K562 (cell line): ENCODE results near the gene MT1HL1. TPM values are rescaled to one million over a fixed set of nuclear protein-coding genes. Genes with fewer than 3 reads are reported as not detected.

Source experiments
- ATAC-seq: fragments of 200-7000 bp; cut with Tn5 transposase; 3 replicates; pipeline ENCODE4 v1.9.1; 2020; ENCODE audit warnings: moderate library complexity
- BruUV-seq: library from RNA; stranded (reverse); fragments of 400-500 nt; replicated peaks from 2 replicates; lab custom pipeline; 2021; lab: Mats Ljungman, UMichigan
- CTCF ChIA-PET: fragments of 300-600 bp; formaldehyde crosslinking; extraction: SDS; loops from one replicate; lab custom pipeline; 2021; ENCODE audit warnings: low intra/inter-chr PET ratio; lab: Yijun Ruan, JAX
- POLR2A ChIA-PET: fragments of 300-600, 350-650 bp; sonication (Branson Sonifier 250); formaldehyde crosslinking; extraction: SDS; loops from one replicate; lab custom pipeline; 2021; ENCODE audit warnings: antibody characterized with exemption, inconsistent platforms; lab: Yijun Ruan, JAX
- DNase-seq, 4 experiments: peaks; one replicate each; pipeline versions ENCODE4 v3.0.0 to v3.0.0-alpha.2; 2011 to 2018; ENCODE audit warnings: low spot score in 3 of 4, mixed read lengths in 3 of 4; ENCODE audit errors: extremely low read depth in 1 of 4
- FAIRE-seq: peaks from 2 replicates; lab custom pipeline; 2011; peaks lifted over from hg19 to GRCh38; lab: Jason Lieb, UNC
- H2AFZ ChIP-seq: 2 replicates; pipeline ENCODE4 v1.6.0; 2011; ENCODE audit warnings: low read depth, low read length, control low read depth, inconsistent platforms
- H3K27ac ChIP-seq: fragments of 200-600 bp; 3 replicates; pipeline ENCODE4 v1.8.0; 2011; ENCODE audit warnings: low read depth, mild to moderate bottlenecking, control low read depth, inconsistent platforms, low read length, moderate library complexity, mixed read lengths; ENCODE audit errors: extremely low read depth
- H3K27me3 ChIP-seq, 2 experiments: fragments of 300-600 bp in 1 of 2; 2 replicates in 1 of 2; 3 replicates in 1 of 2; pipeline versions ENCODE4 v1.6.0 to v1.8.0; 2011; ENCODE audit warnings: inconsistent platforms in 2 of 2, low read length in 2 of 2, mild to moderate bottlenecking in 1 of 2, mixed read lengths in 1 of 2, moderate library complexity in 1 of 2; ENCODE audit not compliant: control insufficient read depth in 2 of 2, insufficient read depth in 2 of 2
- H3K36me3 ChIP-seq: fragments of 300-600 bp; 3 replicates; pipeline ENCODE4 v1.8.0; 2011; ENCODE audit warnings: mild to moderate bottlenecking, low read length, inconsistent platforms; ENCODE audit not compliant: control insufficient read depth, insufficient read depth
- H3K4me1 ChIP-seq, 2 experiments: fragments of 200-600 bp in 1 of 2; replicated peaks in 1 of 2; 2 replicates in 1 of 2; 3 replicates in 1 of 2; pipeline versions ENCODE4 v1.5.1 to v1.8.0; 2011; ENCODE audit warnings: inconsistent platforms in 2 of 2, low read length in 2 of 2, mild to moderate bottlenecking in 1 of 2, mixed read lengths in 1 of 2, moderate library complexity in 1 of 2; ENCODE audit not compliant: control insufficient read depth in 2 of 2, insufficient read depth in 2 of 2
- H3K4me2 ChIP-seq: 2 replicates; pipeline ENCODE4 v1.6.1; 2011; ENCODE audit warnings: low read length, control low read depth, inconsistent platforms, mixed read lengths; ENCODE audit not compliant: insufficient read depth
- H3K4me3 ChIP-seq: fragments of 200-600 bp; sonication (generic), shearing (Covaris generic); 2 replicates; pipeline ENCODE4 v1.5.1; 2016; ENCODE audit warnings: control low read depth, inconsistent platforms
- H3K79me2 ChIP-seq: fragments of 200-600 bp; 3 replicates; pipeline ENCODE4 v1.8.0; 2011; ENCODE audit warnings: low read length, inconsistent platforms; ENCODE audit not compliant: control insufficient read depth, insufficient read depth
- H3K9ac ChIP-seq, 2 experiments: 2 replicates each; pipeline versions ENCODE4 v1.6.0 to v1.6.1; 2011; ENCODE audit warnings: low read depth in 2 of 2, low read length in 2 of 2, control low read depth in 1 of 2, inconsistent platforms in 1 of 2, mild to moderate bottlenecking in 1 of 2, mixed read lengths in 1 of 2; ENCODE audit not compliant: insufficient read depth in 1 of 2
- H3K9me1 ChIP-seq: one replicate; pipeline ENCODE4 v1.6.0; 2011; ENCODE audit warnings: inconsistent platforms, mild to moderate bottlenecking, low read length, moderate library complexity; ENCODE audit not compliant: control insufficient read depth, insufficient read depth
- H3K9me3 ChIP-seq: replicated peaks from 2 replicates; pipeline ENCODE4 v1.5.1; 2011; ENCODE audit warnings: low read depth, low read length, inconsistent platforms; ENCODE audit not compliant: control insufficient read depth, insufficient read depth
- H4K20me1 ChIP-seq: replicated peaks from 2 replicates; pipeline ENCODE4 v1.6.1; 2011; ENCODE audit warnings: low read length, inconsistent platforms, mixed read lengths; ENCODE audit not compliant: control insufficient read depth, insufficient read depth
- STAT5A ChIP-seq: IDR thresholded peaks from 2 replicates; pipeline ENCODE4 v1.6.1; 2012; ENCODE audit warnings: low read length, inconsistent platforms, borderline replicate concordance
- ZNF699 ChIP-seq: fragments of 250-450 bp; sonication (Bioruptor Pico); IDR thresholded peaks from 2 replicates; pipeline ENCODE4 v1.8.0; 2021; ENCODE audit warnings: mild to moderate bottlenecking, moderate library complexity; ENCODE audit not compliant: insufficient replicate concordance
- ZNF766 ChIP-seq: fragments of 200-800 bp; sonication (Bioruptor generic); conservative IDR thresholded peaks from 2 replicates; pipeline ENCODE4 v1.6.1; 2016; ENCODE audit warnings: missing genetic modification characterization, missing compliant biosample characterization
- WGBS: fragments of 100-300 bp; shearing (Covaris generic); methylation state at CpG from one replicate; pipeline ENCODE4 v1.1.6; 2016; ENCODE audit warnings: low coverage, mixed read lengths; ENCODE audit not compliant: insufficient coverage; ENCODE audit errors: missing lambda C conversion rate; 5-methylcytosine and 5-hydroxymethylcytosine counted together
- in situ Hi-C: fragments of 300-500 bp; cut with MboI; formaldehyde crosslinking; loops from 4 replicates; pipeline ENCODE4 v1.15.0; 2018; ENCODE audit warnings: inconsistent platforms, mixed read lengths
- intact Hi-C: fragments of 100-400 bp; cut with micrococcal nuclease; formaldehyde crosslinking; loops from 2 replicates; pipeline ENCODE4 v1.14.2; 2022
- polyA plus RNA-seq, 8 experiments: library from polyadenylated mRNA; depleted of rRNA in 4 of 8; stranded (reverse) in 5 of 8; unstranded in 3 of 8; fragments of >200 nt; fragmentation: Nextera tagmentation in 2 of 8; fragmentation: Illumina TruSeq in 1 of 8; extraction: Ambion mirVana in 2 of 8; extraction: Trizol in 1 of 8; gene quantifications; 2 replicates each; pipeline versions ENCODE4 v1.2.1 to v1.2.3, GENCODE V29; 2011 to 2014; ENCODE audit warnings: inconsistent platforms in 1 of 8, missing spikeins in 1 of 8
- total RNA-seq, 7 experiments: library from RNA; depleted of rRNA in 6 of 7; stranded (reverse); fragments of >200 nt in 6 of 7; fragmentation: Illumina TruSeq in 2 of 7; extraction: Trizol in 2 of 7; gene quantifications; 2 replicates each; pipeline versions ENCODE4 v1.2.1 to v1.2.3, GENCODE V29; 2011 to 2021; ENCODE audit warnings: low replicate concordance in 1 of 7
- TF ChIP-seq, protein P1 (sequence below): IDR thresholded peaks from 2 replicates; pipeline ENCODE4 v1.6.1; 2016; ENCODE audit warnings: missing genetic modification characterization, missing compliant biosample characterization
- TF ChIP-seq, protein P2 (sequence below): fragments of 450-650 bp; IDR thresholded peaks from 2 replicates; pipeline ENCODE4 v1.6.1; 2016; ENCODE audit warnings: antibody characterized with exemption

MT1HL1 gene
- total and polyA plus RNA-seq, 9 of the 15 experiments (the other 6 are each of a cell fraction or from before 2014, with no cell fraction given) = not detected

GRCh38 chr1:237012361-237012760 lies 8.1 kb upstream of the MT1HL1 start:
- H3K27me3 ChIP-seq = peaks cover 2 to 8% of the 10 kb centered on the region in 2 experiments; a peak in 3 of 5 replicates
- BruUV-seq = no TSS peak
- ChIA-PET CTCF (no interaction called here), POLR2A (interaction anchor here (1.0 kb wide), 1 partner anchor 99 kb away, joined by 5 read pairs; no protein-coding TSS in a partner anchor)
- H3K36me3 ChIP-seq = no peaks in the 10 kb centered on the region
- H3K27ac ChIP-seq = peak overlapping the region; percentile 17; the same call in 1 of the 3 replicates
- ATAC-seq = no peak
- no peaks in the 10 kb centered on the region for H3K9me3 ChIP-seq
- H3K9me1 ChIP-seq = no peaks in the 10 kb centered on the region
- no peak overlapping the region for H3K4me3 ChIP-seq
- intact Hi-C loops = no loop called here
- DNase-seq = no peak
- H3K4me1 ChIP-seq = peaks cover 4 to 11% of the 10 kb centered on the region in 2 experiments; a peak in 3 of 5 replicates
- peak overlapping the region; percentile 51; the same call in 1 of the 2 replicates for H2AFZ ChIP-seq
- 16% methylated on average over 5 of the region's 5 CpGs for WGBS
- no peak for FAIRE-seq
- in situ Hi-C loops = no loop called here
- TF ChIP-seq ZNF699 = no peak
- no peak for TF ChIP-seq STAT5A
- TF ChIP-seq, protein P1, sequence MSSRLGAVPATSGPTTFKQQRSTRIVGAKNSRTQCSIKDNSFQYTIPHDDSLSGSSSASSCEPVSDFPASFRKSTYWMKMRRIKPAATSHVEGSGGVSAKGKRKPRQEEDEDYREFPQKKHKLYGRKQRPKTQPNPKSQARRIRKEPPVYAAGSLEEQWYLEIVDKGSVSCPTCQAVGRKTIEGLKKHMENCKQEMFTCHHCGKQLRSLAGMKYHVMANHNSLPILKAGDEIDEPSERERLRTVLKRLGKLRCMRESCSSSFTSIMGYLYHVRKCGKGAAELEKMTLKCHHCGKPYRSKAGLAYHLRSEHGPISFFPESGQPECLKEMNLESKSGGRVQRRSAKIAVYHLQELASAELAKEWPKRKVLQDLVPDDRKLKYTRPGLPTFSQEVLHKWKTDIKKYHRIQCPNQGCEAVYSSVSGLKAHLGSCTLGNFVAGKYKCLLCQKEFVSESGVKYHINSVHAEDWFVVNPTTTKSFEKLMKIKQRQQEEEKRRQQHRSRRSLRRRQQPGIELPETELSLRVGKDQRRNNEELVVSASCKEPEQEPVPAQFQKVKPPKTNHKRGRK (tag) = peak; percentile 74
- TF ChIP-seq, protein P2, sequence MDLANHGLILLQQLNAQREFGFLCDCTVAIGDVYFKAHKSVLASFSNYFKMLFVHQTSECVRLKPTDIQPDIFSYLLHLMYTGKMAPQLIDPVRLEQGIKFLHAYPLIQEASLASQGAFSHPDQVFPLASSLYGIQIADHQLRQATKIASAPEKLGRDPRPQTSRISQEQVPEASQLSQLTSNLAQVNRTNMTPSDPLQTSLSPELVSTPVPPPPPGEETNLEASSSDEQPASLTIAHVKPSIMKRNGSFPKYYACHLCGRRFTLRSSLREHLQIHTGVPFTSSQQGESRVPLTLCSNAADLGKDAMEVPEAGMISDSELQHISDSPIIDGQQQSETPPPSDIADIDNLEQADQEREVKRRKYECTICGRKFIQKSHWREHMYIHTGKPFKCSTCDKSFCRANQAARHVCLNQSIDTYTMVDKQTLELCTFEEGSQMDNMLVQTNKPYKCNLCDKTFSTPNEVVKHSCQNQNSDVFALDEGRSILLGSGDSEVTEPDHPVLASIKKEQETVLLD = no peak
- TF ChIP-seq ZNF766 (CRISPR knock-in tag) = no peak
- H3K4me2 ChIP-seq = peak overlapping the region; percentile 50; the same call in 1 of the 2 replicates
- no peaks in the 10 kb centered on the region for H3K79me2 ChIP-seq
- no peak overlapping the region for H3K9ac ChIP-seq
- H4K20me1 ChIP-seq = no peaks in the 10 kb centered on the region
